GM12801 (cell line): ENCODE results near the gene OGG1.

Source experiments
- CTCF ChIP-seq: IDR thresholded peaks from one replicate; pipeline ENCODE4 v1.5.1; 2011; ENCODE audit warnings: control low read depth; ENCODE audit not compliant: insufficient read length; ENCODE audit errors: extremely low read depth

OGG1 gene

GRCh38 chr3:9754678-9755077 lies 4.9 kb downstream of the OGG1 start:
- TF ChIP-seq CTCF: no peak

DNA sequence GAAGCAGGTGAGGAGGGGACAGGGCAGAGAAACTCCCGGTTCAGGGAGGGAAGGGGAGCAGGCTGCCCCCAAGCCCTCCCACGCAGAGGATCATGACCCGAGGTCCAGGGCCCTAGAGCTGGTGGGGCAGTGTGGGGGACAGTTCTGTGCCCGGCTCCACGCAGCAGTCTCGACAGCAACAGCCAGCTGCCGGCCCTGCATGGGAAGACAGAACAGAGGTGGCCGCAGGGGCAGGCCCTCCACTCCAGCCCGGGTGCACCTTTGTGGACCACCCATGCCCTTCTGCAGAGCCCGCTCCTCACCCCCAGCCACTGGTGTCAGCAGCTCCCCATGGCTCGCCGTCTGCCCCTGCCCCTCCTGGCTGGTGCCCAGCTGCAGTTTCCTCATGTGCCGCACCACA lies 7.7 kb downstream of the OGG1 start:
- no peak for TF ChIP-seq CTCF

- no peak for TF ChIP-seq CTCF
These were observed 11.2 kb downstream of the OGG1 start for GRCh38 chr3:9760779-9761505.

DNA sequence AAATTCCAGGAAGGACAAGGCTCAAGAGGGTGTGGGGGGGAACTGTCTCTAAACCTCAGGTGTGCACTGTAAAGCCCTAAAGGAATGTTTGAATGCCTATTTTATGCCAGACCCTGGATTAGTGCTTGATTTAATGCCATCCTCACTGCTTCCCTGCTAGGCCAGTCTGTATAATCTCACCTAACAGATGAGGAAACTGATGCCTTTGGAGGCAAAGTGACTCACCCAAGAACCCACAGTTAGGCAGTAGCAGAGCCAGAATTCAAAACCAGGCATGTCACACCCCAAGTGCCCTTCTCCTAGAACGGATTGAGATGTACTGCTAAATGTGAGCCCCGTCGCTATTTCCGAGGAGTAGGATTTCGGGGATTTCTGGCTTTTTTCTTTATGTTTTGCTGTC lies 12.2 kb downstream of the OGG1 start:
- TF ChIP-seq CTCF: no peak

DNA sequence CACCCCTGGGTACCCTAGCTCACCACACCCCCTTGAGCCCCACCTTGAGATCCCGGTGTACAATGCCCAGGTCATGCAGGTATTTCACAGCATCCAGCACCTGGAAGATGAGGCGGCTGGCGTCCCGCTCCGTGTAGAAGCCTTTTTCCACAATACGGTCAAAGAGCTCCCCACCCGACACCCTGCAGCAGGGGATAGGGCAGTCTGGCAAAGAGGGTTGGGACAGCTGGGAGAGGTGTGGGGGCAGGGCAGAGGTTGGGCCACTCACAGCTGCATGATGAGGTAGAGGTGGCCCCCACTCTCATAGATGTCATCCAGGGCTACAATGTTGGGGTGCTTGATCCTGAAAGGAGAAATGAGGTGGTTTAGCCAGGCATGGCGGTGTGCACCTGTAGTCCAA lies 13.1 kb downstream of the OGG1 start:
- TF ChIP-seq CTCF: no peak

- no peak for TF ChIP-seq CTCF
These were observed 16.1 kb downstream of the OGG1 start for GRCh38 chr3:9765865-9766264.

DNA sequence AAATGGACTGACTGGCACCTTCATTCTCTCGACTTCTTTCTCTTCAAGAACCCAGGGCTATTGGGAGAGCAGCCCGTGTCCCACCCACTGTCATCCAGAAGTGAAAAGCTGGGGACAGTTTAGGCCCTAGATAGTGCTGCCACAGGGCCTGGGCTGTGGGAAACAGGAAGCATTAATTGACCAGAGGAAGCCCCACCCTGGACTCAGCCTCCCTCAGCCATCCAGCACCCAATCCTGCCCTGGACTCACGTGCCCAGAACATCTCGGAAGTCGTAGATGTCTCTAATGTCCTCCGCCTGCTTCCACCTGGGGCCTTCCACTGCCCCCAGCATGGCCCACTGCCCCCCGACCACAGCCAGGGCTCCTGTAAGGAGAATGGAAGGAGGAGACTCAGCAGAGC lies 17.7 kb downstream of the OGG1 start:
- TF ChIP-seq CTCF: no peak
